Stimulated activated CD8-positive, alpha-beta memory T cell treated with anti-CD3 and anti-CD28 coated beads, Interleukin-2, amount 100 ng/mL, for 48 hours (primary cell): ENCODE results near the gene CDYL.

ENCODE experiments used
- DNase-seq, 2 donors: peaks; one replicate each; pipeline ENCODE4 v3.0.0-alpha.2; 2020; ENCODE audit warnings: low read depth in 2 of 2

Gene CDYL

GRCh38 chr6:4908062-4908461 lies 131.9 kb downstream of the CDYL start:
- DNase-seq = no peak

GRCh38 chr6:4909063-4909706 lies 133.0 kb downstream of the CDYL start:
- DNase-seq = no peak

DNA sequence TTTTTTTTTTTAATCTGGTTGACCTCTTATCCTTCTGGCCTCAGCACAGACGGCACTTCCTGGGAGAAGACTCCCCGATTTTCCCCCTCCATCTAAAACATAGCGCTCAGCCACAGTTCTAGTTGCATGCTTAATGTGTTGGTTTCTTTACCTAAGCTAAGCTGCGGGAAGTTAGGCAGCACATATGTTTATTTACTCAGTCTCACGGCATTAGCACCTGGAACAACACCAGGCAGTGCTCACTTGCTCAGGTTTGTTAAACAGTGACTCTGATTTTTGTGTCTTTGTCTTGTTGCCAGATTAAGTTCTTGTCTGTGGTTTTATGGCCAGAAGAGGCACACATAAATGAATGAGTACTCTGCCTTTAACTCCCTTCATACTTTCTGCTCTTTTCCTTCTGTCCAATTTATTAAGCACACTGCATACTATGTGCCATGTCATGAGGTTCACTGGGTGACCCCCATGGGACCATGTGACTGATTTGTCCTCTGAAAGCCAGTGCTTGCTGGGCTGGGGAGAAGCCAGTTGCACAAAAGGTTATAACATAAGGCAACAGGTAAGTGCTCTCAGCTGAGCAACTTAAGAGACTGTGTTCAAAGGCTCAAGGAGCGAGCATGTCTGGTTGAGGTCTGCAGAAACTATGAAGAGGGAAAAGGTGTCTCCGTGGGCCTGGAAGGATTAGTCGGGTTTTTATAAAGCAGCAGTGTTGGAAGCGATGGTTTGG lies 134.0 kb downstream of the CDYL start:
- DNase-seq = no peak

DNA sequence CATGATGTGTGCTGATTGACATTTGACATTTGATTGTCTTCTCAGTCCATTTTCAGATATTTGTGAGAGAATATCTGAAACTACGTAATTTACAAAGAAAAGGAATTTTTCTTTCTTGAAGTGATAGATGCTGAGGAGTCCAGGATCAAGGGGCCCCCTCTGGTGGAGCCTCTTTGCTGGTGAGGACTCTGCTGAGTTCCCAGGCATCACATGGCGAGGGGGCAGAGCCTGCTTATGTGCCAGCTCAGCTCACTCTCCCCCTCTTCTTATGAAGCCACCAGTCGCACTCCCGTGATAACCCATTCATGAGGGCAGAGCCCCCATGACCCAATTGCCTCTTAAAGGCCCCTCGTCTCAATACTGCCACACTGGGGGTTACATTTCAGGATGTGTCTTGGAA lies 136.4 kb downstream of the CDYL start:
- no peak for DNase-seq

GRCh38 chr6:4913705-4914419 lies 137.7 kb downstream of the CDYL start:
- no peak for DNase-seq

DNA sequence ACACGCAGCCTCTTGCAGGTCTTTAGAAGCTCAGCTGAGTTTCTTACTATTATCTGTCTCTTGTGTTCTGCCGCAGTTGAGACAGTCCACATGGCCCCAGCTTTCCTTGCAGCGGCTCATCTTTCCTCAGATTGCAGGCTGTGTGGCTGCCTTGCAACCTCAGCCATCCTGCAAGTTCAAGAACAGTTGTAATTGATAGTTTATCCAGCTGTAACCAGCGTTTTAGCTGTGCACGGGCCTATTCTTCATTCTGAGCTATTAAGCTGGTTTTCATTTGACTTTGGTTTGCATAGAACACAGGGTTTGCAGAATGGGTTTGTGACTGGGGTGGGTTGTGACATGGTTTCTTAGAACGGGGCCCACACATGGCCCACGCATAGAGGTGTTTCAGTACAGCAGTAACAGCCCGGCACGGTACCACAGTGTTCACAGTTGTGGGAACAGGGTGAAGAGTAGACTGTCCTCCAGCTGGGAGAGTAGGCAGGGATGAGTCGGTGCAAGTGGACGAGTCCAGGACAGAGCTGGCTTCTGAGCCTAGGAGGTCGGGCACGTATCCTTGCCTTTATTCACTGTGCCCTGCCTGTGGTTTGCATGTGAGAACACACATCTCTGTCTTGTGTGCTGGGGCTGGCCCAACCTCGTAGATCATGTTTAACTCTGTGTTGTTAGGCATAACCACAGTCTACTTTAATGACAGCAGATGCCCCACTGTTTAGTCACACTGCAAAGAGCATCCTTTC lies 138.4 kb downstream of the CDYL start:
- DNase-seq = peak in 1 of 2 donors; percentile 18

DNA sequence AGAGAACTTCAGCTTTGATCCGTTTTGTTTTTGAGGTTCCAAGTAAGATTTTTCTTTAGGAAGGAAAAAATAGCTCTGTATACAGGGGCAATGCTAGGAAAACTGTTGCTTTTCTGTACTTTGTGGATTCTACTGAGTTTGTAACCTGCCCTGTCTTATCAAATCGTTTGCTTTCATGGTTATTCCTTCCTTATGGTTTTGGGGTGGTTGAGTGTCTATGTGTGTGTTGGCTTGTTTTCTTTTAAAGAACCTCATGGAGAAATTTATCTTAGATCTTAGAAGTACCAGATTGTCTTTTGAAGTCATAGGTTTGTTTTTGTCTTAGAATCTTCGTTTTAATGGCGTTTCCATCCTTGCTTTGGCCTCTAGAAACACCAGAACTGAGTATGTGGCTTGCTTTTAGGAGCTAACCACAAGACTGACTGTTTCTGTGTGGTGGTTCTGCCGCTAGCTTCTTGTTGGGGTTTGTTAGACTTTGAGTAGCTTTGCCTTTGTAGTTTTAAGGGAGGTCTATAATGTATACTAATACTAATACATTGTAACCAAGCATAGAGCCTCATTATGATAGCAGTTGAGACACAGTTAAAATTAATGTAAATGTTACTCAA lies 140.9 kb downstream of the CDYL start:
- DNase-seq = no peak

GRCh38 chr6:4920914-4921410 lies 144.8 kb downstream of the CDYL start:
- no peak for DNase-seq

DNA sequence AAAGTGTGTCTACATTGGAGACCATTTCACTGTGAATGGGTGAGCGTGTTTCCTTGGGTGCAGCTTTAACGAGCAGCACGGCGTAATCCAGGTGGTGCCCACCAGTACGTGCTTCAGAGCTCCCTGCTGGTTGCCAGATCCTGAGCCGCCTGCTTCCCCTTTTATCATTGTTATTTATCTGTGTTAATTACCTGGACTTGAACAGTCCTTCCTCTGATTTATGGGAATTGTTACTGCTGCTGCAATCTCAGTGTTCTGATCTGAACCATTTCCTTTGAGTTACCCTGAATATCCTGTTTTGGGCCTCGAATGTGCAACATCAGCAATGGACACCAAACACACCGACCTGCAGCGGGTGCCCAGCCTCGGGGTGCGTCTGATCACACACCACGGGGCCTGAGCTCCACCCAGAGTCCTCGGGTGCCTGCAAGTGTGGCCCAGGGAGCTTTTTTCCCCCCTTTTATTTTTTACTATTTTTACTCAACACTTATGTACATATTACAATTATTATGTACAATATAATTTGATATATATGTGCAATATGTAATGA lies 146.4 kb downstream of the CDYL start:
- DNase-seq = no peak

DNA sequence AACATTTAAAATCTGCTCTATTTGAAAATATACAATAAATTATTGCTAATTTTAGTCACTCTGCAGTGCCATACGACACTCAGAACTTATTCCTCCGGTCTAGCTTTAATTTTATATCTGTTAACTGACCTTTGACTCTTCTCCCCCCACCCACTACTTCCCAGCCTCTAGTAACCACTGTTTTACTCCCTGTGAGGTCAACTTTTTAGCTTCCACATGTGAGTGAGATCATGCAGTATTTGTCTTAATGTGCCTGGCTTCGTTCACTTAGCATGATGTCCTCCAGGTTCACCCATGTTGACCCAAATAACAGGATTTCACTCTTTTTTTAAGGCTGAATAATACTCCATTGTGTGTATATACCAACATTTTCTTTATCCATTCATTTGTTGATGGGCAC lies 146.9 kb downstream of the CDYL start:
- no peak for DNase-seq

DNA sequence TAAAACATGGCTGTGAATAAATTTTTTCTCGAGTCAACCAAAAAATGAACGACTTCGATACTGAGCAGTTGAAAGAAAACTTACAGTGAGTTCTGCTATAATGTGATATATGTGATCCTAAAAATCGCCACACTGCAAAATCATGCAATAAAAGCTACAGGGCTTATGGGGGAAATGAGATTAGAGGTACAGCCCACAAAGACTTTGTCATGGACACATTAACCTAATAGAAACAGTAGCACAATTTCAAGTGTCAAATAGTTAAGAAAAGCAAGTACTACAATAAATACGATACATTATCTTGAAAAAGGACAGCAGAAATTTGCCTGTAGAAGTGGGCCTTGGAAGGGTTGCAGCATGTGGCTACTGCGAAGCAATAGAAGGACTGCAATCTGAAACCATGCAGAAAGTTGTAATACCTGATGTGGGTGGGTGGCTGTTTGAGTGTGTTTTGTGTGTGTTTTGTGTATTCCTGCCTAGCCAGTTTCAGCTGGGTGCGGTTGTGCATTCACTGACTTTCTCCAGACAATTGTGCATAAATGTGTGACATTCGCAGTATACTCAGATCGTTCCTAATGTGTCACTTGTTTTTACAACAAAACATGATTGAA lies 148.6 kb downstream of the CDYL start:
- DNase-seq = no peak

DNA sequence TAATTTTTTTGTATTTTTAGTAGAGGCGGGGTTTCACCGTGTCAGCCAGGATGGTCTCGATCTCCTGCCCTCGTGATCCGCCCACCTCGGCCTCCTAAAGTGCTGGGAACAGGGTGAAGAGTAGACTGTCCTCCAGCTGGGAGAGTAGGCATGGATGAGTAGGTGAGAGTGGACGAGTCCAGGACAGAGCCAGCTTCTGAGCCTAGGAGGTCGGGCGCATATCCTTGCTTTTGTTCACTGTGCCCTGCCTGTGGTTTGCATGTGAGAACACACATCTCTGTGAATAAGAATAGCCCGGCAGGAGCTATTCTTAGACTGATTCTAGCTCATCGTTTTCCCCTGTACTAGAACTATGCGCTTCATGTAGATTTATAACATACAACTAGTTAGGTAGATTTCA lies 149.4 kb downstream of the CDYL start:
- DNase-seq = no peak

- no peak for DNase-seq
These were observed 152.2 kb downstream of the CDYL start for GRCh38 chr6:4928426-4928825.

- DNase-seq = no peak
These were observed 153.0 kb downstream of the CDYL start for GRCh38 chr6:4929097-4929718.

GRCh38 chr6:4930025-4930691 lies 154.0 kb downstream of the CDYL start:
- no peak for DNase-seq

GRCh38 chr6:4931530-4932227 lies 155.5 kb downstream of the CDYL start:
- no peak for DNase-seq

DNA sequence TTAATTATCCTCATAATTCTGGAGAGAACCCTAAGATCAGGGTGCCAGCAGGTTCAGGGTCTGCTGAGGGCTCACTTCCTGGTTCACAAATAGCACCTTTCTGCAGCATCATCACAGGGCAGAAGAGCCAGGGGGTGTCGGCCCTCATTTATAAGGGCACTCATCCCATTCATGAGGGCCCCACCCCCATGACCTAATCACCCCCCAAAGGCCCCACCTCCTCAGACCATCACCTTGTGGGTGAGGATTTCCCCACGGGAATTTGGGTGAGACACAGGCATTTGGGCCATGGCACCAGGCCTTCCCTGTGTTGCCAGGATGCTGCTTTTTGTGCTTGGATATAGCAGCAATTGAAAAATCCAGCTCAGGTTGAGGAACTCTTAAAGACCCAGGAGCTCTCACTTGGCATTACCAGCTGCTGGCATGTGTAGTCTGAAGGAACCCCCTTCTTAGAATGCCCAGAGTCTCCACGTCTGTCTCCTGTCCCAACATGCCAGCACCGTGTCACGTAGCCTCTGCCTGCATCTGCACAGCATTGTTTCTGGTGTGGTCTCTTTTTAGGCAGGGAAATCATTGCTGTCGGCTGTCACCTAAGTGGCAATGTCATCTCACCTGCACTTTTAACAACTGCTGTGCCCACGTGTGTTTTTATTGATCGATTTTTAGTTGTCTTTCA lies 156.2 kb downstream of the CDYL start:
- no peak for DNase-seq

DNA sequence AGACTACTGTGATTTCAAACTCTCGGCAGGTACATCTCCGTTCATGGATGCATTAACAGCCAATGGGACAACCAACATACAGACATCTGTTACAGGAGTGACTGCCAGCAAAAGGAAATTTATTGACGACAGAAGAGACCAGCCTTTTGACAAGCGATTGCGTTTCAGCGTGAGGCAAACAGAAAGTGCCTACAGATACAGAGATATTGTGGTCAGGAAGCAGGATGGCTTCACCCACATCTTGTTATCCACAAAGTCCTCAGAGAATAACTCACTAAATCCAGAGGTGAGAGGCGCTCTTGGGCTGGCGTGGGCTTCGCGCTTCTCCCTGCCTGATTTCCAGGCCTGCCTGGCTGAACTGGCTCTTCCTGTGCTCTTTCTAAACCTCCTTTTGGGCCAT lies 159.3 kb downstream of the CDYL start:
- DNase-seq = no peak
